Hepatocyte (in vitro differentiated cells): ENCODE results near the gene SALL1. TPM values are rescaled to one million over a fixed set of nuclear protein-coding genes. Genes with fewer than 3 reads are reported as not detected.

Experiments used
- DNase-seq: peaks from one replicate; pipeline ENCODE4 v3.0.0-alpha.2; 2016; ENCODE audit warnings: low spot score
- H2AFZ ChIP-seq: fragments of 200-600 bp; sonication (generic); 2 replicates; pipeline ENCODE4 v1.6.0; 2016; ENCODE audit warnings: antibody characterized with exemption, mild to moderate bottlenecking
- H3K27ac ChIP-seq: fragments of 200-600 bp; sonication (generic); 2 replicates; pipeline ENCODE4 v1.5.1; 2016; ENCODE audit warnings: mild to moderate bottlenecking
- H3K27me3 ChIP-seq: fragments of 200-600 bp; sonication (generic); 2 replicates; pipeline ENCODE4 v1.6.1; 2016
- H3K36me3 ChIP-seq: fragments of 200-600 bp; sonication (generic); replicated peaks from 2 replicates; pipeline ENCODE4 v1.5.1; 2016; ENCODE audit warnings: low read depth; ENCODE audit not compliant: insufficient read depth
- H3K4me1 ChIP-seq: fragments of 200-600 bp; sonication (generic); 2 replicates; pipeline ENCODE4 v1.5.1; 2016; ENCODE audit warnings: mild to moderate bottlenecking, moderate library complexity; ENCODE audit not compliant: insufficient read depth
- H3K4me2 ChIP-seq: fragments of 200-600 bp; sonication (generic); 2 replicates; pipeline ENCODE4 v1.6.0; 2016
- H3K4me3 ChIP-seq: fragments of 200-600 bp; sonication (generic); 2 replicates; pipeline ENCODE4 v1.5.1; 2016; ENCODE audit warnings: mild to moderate bottlenecking
- H3K79me2 ChIP-seq: fragments of 200-600 bp; sonication (generic); 2 replicates; pipeline ENCODE4 v1.6.0; 2017; ENCODE audit warnings: mild to moderate bottlenecking
- H3K9me2 ChIP-seq: fragments of 200-600 bp; sonication (generic); replicated peaks from 2 replicates; pipeline ENCODE4 v1.6.0; 2017; ENCODE audit warnings: mild to moderate bottlenecking; ENCODE audit not compliant: insufficient read depth
- H3K9me3 ChIP-seq: fragments of 200-600 bp; sonication (generic); 2 replicates; pipeline ENCODE4 v1.5.1; 2016; ENCODE audit warnings: low read depth, mild to moderate bottlenecking
- H4K20me1 ChIP-seq: fragments of 200-600 bp; sonication (generic); 2 replicates; pipeline ENCODE4 v1.6.0; 2016; ENCODE audit warnings: mild to moderate bottlenecking; ENCODE audit not compliant: insufficient read depth, poor library complexity, severe bottlenecking
- CTCF ChIP-seq: fragments of 200-600 bp; sonication (generic); IDR thresholded peaks from 2 replicates; pipeline ENCODE4 v1.5.1; 2016; ENCODE audit warnings: antibody characterized with exemption, mild to moderate bottlenecking; ENCODE audit not compliant: poor library complexity
- EZH2 ChIP-seq: fragments of 200-600 bp; sonication (generic); IDR thresholded peaks from 2 replicates; pipeline ENCODE4 v1.6.1; 2016; ENCODE audit warnings: antibody characterized with exemption, mild to moderate bottlenecking, borderline replicate concordance
- EZH2phosphoT487 ChIP-seq: fragments of 200-600 bp; sonication (generic); IDR thresholded peaks from one replicate; pipeline ENCODE4 v1.6.1; 2018; ENCODE audit warnings: antibody characterized with exemption, mild to moderate bottlenecking, low read depth, moderate library complexity; ENCODE audit not compliant: unreplicated experiment, severe bottlenecking
- WGBS: methylation state at CpG from one replicate; pipeline ENCODE4 v1.1.6; 2016; ENCODE audit warnings: low lambda C conversion rate; ENCODE audit errors: missing lambda C conversion rate; 5-methylcytosine and 5-hydroxymethylcytosine counted together
- polyA plus RNA-seq: library from polyadenylated mRNA; unstranded; fragments of >200 nt; fragmentation: Nextera tagmentation; extraction: Ambion mirVana; gene quantifications from 2 replicates; pipeline ENCODE4 v1.2.1, GENCODE V29; 2016
- total RNA-seq: library from RNA; depleted of rRNA; stranded (reverse); fragments of >200 nt; gene quantifications from 2 replicates; pipeline ENCODE4 v1.2.3, GENCODE V29; 2014

SALL1 gene
- total and polyA plus RNA-seq, 2 experiments from 2014 or later = 2.4 to 5.4 TPM

- no peak overlapping the region for H2AFZ ChIP-seq
- no peak for DNase-seq
- no peak overlapping the region for H3K27ac ChIP-seq
- no peaks in the 10 kb centered on the region for H3K9me3 ChIP-seq
- H3K4me3 ChIP-seq = no peak overlapping the region
- peaks cover 7% of the 10 kb centered on the region for H3K79me2 ChIP-seq
- peaks cover 12% of the 10 kb centered on the region for H3K4me1 ChIP-seq
- 91% methylated on average over 18 of the region's 18 CpGs for WGBS
- no peaks in the 10 kb centered on the region for H3K9me2 ChIP-seq
- H4K20me1 ChIP-seq = no peaks in the 10 kb centered on the region
- TF ChIP-seq EZH2phosphoT487 (no peak), CTCF (no peak), EZH2 (no peak)
- no peak overlapping the region for H3K4me2 ChIP-seq
- no peaks in the 10 kb centered on the region for H3K36me3 ChIP-seq
- H3K27me3 ChIP-seq = peaks cover 38% of the 10 kb centered on the region
Observed at GRCh38 chr16:51137097-51137496, 14.0 kb downstream of the SALL1 start.

GRCh38 chr16:51134876-51135275, 16.2 kb downstream of the SALL1 start:
- H3K4me1 ChIP-seq = peaks cover 12% of the 10 kb centered on the region
- H3K36me3 ChIP-seq = no peaks in the 10 kb centered on the region
- no peaks in the 10 kb centered on the region for H3K9me2 ChIP-seq
- TF ChIP-seq EZH2phosphoT487 = no peak
- no peak for TF ChIP-seq CTCF
- no peak for DNase-seq
- no peak overlapping the region for H3K27ac ChIP-seq
- no peaks in the 10 kb centered on the region for H3K9me3 ChIP-seq
- no peaks in the 10 kb centered on the region for H4K20me1 ChIP-seq
- no peak overlapping the region for H2AFZ ChIP-seq
- H3K27me3 ChIP-seq = peaks cover 39% of the 10 kb centered on the region
- WGBS = 49% methylated on average over 24 of the region's 34 CpGs
- H3K79me2 ChIP-seq = peaks cover 3% of the 10 kb centered on the region
- no peak overlapping the region for H3K4me3 ChIP-seq
- H3K4me2 ChIP-seq = peak overlapping the region; percentile 78

GRCh38 chr16:51134269-51134812, 16.7 kb downstream of the SALL1 start:
- TF ChIP-seq EZH2 (peak; percentile 32), EZH2phosphoT487 (no peak)
- peaks cover 39% of the 10 kb centered on the region for H3K27me3 ChIP-seq
- 24% methylated on average over 41 of the region's 44 CpGs for WGBS
- no peak overlapping the region for H3K27ac ChIP-seq
- H3K4me2 ChIP-seq = peak overlapping the region; percentile 78
- H4K20me1 ChIP-seq = no peaks in the 10 kb centered on the region
- no peaks in the 10 kb centered on the region for H3K9me2 ChIP-seq
- H3K79me2 ChIP-seq = peaks cover 3% of the 10 kb centered on the region
- H2AFZ ChIP-seq = no peak overlapping the region
- peaks cover 17% of the 10 kb centered on the region for H3K4me1 ChIP-seq
- no peak for DNase-seq
- no peaks in the 10 kb centered on the region for H3K36me3 ChIP-seq
- no peak overlapping the region for H3K4me3 ChIP-seq
- no peaks in the 10 kb centered on the region for H3K9me3 ChIP-seq

GRCh38 chr16:51133688-51134087, 17.4 kb downstream of the SALL1 start:
- Histone ChIP-seq H3K4me1 (peaks cover 20% of the 10 kb centered on the region), H3K36me3 (no peaks in the 10 kb centered on the region), H3K4me3 (no peak overlapping the region), H2AFZ (peak overlapping the region; percentile 28), H3K79me2 (peaks cover 3% of the 10 kb centered on the region), H3K9me2 (no peaks in the 10 kb centered on the region), H3K4me2 (peak overlapping the region; percentile 78), H4K20me1 (no peaks in the 10 kb centered on the region), H3K27me3 (peaks cover 39% of the 10 kb centered on the region), H3K27ac (no peak overlapping the region), H3K9me3 (no peaks in the 10 kb centered on the region)
- DNase-seq = no peak
- 14% methylated on average over 12 of the region's 12 CpGs for WGBS
- no peak for TF ChIP-seq EZH2phosphoT487
- peak; percentile 65 for TF ChIP-seq EZH2
